Stimulated activated CD4-positive, alpha-beta T cell treated with anti-CD3 and anti-CD28 coated beads, Interleukin-12 subunit alpha, Interleukin-12 subunit beta, amount 100 ng/mL, for 4 hours (primary cell): ENCODE results near the gene NCK2.
"Not testable (repeated sequence)": the region's sequence is repeated elsewhere in the genome, so short reads cannot be mapped to it uniquely, and the experiment has no call there.

Experiments used
- DNase-seq: peaks from one replicate; pipeline ENCODE4 v3.0.0-alpha.2; 2020

NCK2 gene

DNA sequence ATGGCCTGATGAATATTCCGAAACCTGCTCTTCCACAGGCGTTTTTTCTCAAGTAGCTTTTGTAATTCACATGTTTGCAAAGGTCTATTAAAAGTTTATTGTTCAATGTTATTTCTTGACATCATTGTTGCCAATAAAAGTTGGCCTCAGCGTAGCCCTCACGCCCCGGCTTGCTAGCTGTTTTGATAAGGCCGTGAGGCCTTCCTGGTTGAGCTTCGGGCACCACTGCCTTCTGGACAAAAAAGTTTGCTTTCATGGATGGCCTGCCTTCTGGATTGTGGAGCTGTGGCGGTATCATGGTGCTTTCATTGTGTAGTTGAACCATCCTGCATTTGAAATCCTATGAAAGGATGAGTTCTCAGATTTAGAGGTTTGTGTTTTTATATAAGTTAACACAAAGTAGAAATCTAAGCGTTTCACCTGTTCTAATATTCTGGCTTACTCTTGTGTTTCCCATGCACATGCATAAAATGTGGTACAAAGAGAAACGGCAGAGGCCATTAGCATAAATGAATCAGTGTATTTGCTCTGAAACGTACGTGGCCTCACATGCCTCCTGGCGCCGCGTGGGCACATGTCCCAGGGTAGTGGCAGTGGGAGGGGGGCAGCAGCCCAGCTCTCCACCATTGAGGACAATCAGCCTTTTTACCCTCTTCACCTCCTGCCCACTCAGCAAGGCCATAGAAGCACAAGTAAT, 134.5 kb downstream of the NCK2 start:
- DNase-seq: no peak

DNA sequence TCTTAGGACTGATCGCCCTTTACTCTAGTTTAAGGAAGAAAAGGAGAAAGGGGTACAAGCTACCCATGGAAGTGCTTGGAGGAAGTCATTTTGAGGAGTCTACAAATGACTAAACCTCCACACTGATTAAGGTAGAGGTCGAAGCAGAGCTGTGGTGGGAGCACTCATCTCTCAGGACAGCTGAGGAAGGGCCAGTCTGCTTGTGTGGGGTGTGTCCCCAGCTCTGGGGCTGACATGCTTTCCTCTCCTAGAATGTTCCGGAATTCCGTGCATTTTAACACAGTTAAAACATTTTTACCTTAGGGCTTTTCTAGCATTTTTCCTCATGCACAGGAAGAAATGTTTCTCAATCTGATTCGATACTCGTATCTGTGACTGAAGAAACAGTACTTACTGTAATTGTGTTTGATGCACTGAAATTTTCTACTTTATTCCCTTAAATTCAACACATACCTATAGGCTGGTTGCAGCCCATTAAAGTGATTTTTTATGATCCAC, 135.1 kb downstream of the NCK2 start:
- DNase-seq: no peak

- DNase-seq: no peak
Measured at GRCh38 chr2:105880637-105881036, 135.9 kb downstream of the NCK2 start.

GRCh38 chr2:105881286-105882136, 136.8 kb downstream of the NCK2 start:
- DNase-seq: no peak

GRCh38 chr2:105882341-105882740, 137.6 kb downstream of the NCK2 start:
- no peak for DNase-seq

DNA sequence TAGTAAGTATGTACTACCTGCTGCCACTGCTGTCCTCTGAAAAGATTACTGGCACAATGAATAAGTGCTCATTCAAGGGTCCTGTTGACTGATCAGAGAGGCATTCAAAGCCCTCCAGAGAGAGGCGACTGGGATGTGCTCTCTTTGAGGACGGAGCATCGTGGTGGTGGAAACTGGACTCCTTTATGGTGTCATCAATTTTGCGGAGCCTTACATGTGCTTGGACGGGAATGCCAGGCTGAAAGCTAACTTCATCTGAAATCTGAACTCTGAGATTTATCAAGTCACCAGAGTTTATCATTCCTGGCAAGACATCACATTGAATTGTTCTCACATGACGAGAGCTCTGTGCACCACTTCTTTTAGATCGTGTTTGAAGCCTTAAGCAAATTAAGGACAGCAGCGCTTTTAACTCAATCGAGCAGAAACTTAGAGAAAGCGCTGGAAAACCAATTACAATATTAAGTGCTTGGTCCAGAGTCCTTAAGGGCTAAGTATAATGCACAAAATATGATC, 138.3 kb downstream of the NCK2 start:
- DNase-seq: no peak

- no peak for DNase-seq
Measured at GRCh38 chr2:105883911-105884694, 139.4 kb downstream of the NCK2 start.

GRCh38 chr2:105885456-105885855, 140.7 kb downstream of the NCK2 start:
- no peak for DNase-seq

GRCh38 chr2:105886029-105886454, 141.3 kb downstream of the NCK2 start:
- no peak for DNase-seq

GRCh38 chr2:105886687-105887086, 142.0 kb downstream of the NCK2 start:
- no peak for DNase-seq

DNA sequence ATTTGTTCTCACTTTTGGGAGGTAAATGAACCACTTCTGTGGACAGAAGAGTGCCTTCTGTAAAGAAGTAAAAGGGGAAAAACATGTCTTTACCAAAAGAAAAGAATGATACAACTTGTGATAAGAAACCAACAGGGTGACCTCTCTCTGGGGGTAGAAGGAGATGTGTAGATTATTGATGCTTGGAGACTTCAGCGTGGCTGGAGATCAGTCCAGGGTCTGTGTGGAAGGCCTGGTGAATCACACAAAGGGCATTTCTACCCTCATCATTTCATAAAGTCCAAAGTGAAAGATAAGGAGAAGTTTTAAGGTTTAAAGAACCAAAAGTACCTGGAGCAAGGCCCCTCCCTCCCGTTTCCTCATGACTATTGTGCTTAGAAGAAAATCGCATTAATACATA, 142.5 kb downstream of the NCK2 start:
- DNase-seq: no peak

- DNase-seq: no peak
Measured at GRCh38 chr2:105888625-105889024, 143.9 kb downstream of the NCK2 start.

DNA sequence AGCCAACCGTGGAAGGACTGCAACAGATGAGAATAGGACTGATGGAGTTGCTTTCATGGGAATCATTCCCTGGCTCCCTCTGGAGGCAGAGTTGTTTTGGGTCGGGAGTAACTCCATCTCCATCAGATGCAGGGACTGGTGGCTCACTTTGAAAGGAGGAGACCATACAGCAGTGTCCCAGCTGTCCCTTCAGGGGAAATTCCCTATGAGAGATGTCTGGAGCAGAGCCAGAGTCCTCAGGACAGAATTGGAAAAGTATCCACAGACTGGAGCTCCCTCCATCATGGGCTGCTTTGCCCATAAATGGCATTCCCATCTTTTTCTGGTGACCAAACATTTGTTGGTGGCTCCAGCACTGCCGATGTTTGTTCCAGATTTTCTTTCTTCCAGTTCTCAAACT, 144.3 kb downstream of the NCK2 start:
- DNase-seq: no peak

- no peak for DNase-seq
Measured at GRCh38 chr2:105890111-105890510, 145.4 kb downstream of the NCK2 start.

GRCh38 chr2:105890856-105891255, 146.1 kb downstream of the NCK2 start:
- no peak for DNase-seq

DNA sequence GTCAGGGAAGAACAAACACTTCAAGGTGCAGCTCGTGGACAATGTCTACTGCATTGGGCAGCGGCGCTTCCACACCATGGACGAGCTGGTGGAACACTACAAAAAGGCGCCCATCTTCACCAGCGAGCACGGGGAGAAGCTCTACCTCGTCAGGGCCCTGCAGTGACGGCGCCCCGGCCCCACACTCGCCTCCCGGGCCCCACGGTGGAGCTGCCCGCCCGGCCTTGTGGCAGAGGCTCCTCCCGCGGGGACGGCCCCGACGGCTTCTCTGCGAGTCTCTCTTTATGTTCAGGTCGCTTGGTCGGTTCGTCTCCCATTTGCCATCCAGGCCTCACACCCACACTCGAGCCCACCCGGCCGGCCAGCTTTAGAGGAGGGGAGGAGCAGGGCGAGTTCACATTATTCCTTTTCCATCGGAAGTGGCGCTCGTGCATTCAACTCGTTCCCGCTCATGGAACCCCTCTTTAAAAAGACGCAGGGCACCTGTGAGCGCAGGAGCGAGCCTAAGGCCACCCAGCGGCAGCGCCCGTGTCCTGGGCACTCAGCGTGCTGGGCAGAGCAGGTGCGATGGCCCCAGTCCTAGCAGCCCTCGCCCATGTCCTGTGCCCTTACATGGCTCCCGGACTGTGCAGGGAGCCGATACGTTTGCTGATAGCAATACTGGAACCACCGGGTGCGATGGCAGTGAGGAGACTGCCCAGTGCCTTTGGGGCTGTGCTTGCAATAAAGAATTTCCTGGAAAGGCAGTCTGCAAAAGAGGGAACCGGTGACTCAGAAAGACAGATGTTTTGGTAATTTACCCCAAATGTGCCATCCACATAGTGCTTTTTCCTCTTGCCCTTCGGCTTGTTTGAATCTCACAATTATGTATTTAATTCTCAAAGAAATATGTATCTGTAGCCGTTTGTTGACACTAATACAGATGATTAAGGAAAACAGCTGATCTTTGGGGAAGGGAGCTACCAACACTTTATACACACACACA, 148.6 kb downstream of the NCK2 start:
- no peak for DNase-seq

- no peak for DNase-seq
Measured at GRCh38 chr2:105894327-105894944, 149.7 kb downstream of the NCK2 start.

DNA sequence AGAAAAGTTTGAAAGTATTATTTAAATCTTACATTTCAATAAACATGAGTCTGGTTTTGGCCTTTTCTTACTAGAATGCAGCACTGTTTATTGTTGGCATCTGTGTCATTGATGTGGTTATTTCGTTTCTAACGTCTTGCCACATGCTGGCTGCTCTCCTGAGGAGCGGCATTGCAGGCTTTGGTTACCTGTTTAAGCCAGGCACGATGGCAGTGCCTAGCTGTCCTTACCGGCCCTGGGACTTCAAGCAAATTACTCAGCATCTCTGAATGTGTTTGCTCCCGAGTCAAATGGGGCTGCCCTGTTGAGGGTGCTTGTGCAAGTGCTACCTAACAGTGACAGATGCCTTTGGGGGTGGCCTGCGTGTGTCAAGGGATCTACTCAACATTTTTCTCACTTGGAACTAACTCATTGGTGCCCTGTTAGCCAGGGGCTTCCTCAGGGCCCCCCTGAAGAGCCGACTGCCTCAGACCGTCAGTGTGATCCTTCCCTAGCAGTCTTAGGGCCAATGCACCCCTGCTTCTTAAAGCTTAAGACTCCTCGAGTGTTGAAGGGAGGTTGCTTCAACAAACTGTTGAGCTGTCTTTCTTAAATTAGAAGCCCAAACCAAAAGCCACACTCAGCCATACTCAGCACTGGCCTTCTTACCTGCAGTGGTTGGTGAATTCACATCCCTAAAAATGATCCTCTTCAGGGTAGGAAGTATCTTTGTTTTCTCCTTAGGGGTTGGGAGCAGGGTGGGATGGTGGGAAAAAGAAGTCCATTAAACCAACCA, 151.5 kb downstream of the NCK2 start:
- DNase-seq: no peak

DNA sequence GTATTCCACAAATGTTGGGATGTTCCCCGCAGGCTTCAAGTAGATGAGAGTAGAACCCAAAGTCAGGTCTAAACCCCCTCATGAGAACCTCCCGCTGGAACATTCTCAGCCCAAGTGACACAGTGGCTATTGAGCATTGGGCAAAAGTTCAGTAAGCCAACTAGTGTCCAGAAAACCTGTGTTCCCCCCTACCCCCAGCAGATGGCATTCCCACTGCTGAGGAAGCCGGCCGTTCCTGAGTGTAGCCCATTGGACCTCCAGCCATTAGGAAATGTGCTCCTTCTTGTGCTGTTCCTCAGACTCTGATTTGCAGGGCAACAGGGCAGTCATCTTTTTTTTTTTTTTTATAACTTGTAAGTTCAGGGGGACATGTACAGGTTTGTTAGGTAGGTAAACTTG, 152.1 kb downstream of the NCK2 start:
- no peak for DNase-seq

- DNase-seq: not testable (repeated sequence)
Measured at GRCh38 chr2:105897694-105898093, 153.0 kb downstream of the NCK2 start.
